HG02943 (cell line): ENCODE results near the gene FSCN2.
"Not testable (repeated sequence)": the region's sequence is repeated elsewhere in the genome, so short reads cannot be mapped to it uniquely, and the experiment has no call there.

ENCODE experiments used
- ATAC-seq: cut with Tn5 transposase; IDR thresholded peaks from one replicate; pipeline ENCODE4 v1.9.1; 2021; ENCODE audit warnings: mild to moderate bottlenecking, low read depth, moderate library complexity; ENCODE audit not compliant: unreplicated experiment

Gene FSCN2

GRCh38 chr17:81524039-81524864 lies 3.9 kb upstream of the FSCN2 start:
- ATAC-seq = no peak

GRCh38 chr17:81524865-81525159 lies 3.4 kb upstream of the FSCN2 start:
- no peak for ATAC-seq

GRCh38 chr17:81526662-81527571 lies 1.3 kb upstream of the FSCN2 start:
- ATAC-seq = no peak

GRCh38 chr17:81528384-81528650 lies 140 bp downstream of the FSCN2 start:
- ATAC-seq = no peak

- no peak for ATAC-seq
Observed at GRCh38 chr17:81528651-81529436, 667 bp downstream of the FSCN2 start.

GRCh38 chr17:81529437-81529803 lies 1.2 kb downstream of the FSCN2 start:
- no peak for ATAC-seq

- not testable (repeated sequence) for ATAC-seq
Observed at GRCh38 chr17:81531013-81531412, 2.8 kb downstream of the FSCN2 start.

- not testable (repeated sequence) for ATAC-seq
Observed at GRCh38 chr17:81531998-81532404, 3.8 kb downstream of the FSCN2 start.

- no peak for ATAC-seq
Observed at GRCh38 chr17:81532490-81533287, 4.5 kb downstream of the FSCN2 start.

- no peak for ATAC-seq
Observed at GRCh38 chr17:81533339-81534141, 5.4 kb downstream of the FSCN2 start.

- ATAC-seq = no peak
Observed at GRCh38 chr17:81534157-81535006, 6.2 kb downstream of the FSCN2 start.

- no peak for ATAC-seq
Observed at GRCh38 chr17:81535007-81535328, 6.8 kb downstream of the FSCN2 start.

GRCh38 chr17:81535480-81536298 lies 7.5 kb downstream of the FSCN2 start:
- no peak for ATAC-seq

GRCh38 chr17:81536299-81537290 lies 8.4 kb downstream of the FSCN2 start:
- no peak for ATAC-seq

- ATAC-seq = no peak
Observed at GRCh38 chr17:81537343-81537855, 9.2 kb downstream of the FSCN2 start.

GRCh38 chr17:81537856-81538555 lies 9.8 kb downstream of the FSCN2 start:
- ATAC-seq = no peak
